Activated CD4-positive, alpha-beta T cell treated with anti-CD3 and anti-CD28 coated beads, Interleukin-2, amount 10 ng/mL, durations not matched to agents 24 days and 14 days (primary cell): Measurements from ENCODE around the gene TMEM40. TPM values are rescaled to one million over a fixed set of nuclear protein-coding genes. Genes with fewer than 3 reads are reported as not detected.
A peak's percentile ranks its signal among the peaks of the same experiment; 100 is the strongest.

Source experiments
- DNase-seq: peaks from one replicate; pipeline ENCODE4 v3.0.0; 2022
- H3K27ac Mint-ChIP-seq: one replicate; pipeline ENCODE4 v1.8.0; 2022; ENCODE audit warnings: mild to moderate bottlenecking, mixed read lengths
- H3K27me3 Mint-ChIP-seq: one replicate; pipeline ENCODE4 v1.8.0; 2022; ENCODE audit warnings: mixed read lengths
- H3K36me3 Mint-ChIP-seq: one replicate; pipeline ENCODE4 v1.8.0; 2022; ENCODE audit warnings: low read depth, mild to moderate bottlenecking, mixed read lengths
- H3K4me1 Mint-ChIP-seq: one replicate; pipeline ENCODE4 v1.8.0; 2021; ENCODE audit warnings: mixed read lengths
- H3K4me3 Mint-ChIP-seq: one replicate; pipeline ENCODE4 v1.8.0; 2022; ENCODE audit warnings: mild to moderate bottlenecking, moderate library complexity, mixed read lengths
- H3K9me3 Mint-ChIP-seq: one replicate; pipeline ENCODE4 v1.8.0; 2021; ENCODE audit warnings: mixed read lengths
- intact Hi-C: fragments of 100-400 bp; cut with micrococcal nuclease; formaldehyde crosslinking; loops from one replicate; pipeline ENCODE4 v1.15.1; 2023
- total RNA-seq: library from RNA; stranded (reverse); gene quantifications from 2 replicates; pipeline ENCODE4 v1.2.3, GENCODE V29; 2022

The TMEM40 gene
- total RNA-seq, 1 donor from 2014 or later, result not detected

DNA sequence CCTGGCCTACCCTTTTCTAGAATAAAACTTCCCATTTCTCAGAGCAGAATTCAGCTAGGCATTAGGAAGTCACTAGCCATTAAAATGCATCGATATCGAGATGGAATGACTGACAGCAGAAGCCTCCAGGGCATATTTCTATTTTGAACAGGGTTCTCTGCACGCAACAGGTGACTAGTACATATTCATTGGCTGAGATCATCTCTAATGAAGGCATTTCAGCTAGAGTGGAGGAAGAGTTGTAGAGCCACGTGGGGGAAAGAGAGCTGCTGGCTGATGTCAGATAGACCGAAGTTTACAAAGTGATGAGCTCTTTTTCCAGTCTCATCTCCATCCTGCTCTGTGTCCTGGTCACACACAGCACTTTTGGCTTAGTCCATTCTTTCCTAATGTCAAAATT lies 7.5 kb downstream of the TMEM40 start:
- Mint-ChIP-seq H3K36me3 (no peaks in the 10 kb centered on the region), H3K4me3 (no peak overlapping the region), H3K9me3 (no peaks in the 10 kb centered on the region), H3K27ac (no peak overlapping the region), H3K27me3 (peaks cover 3% of the 10 kb centered on the region), H3K4me1 (peaks cover 8% of the 10 kb centered on the region)
- no peak for DNase-seq
- intact Hi-C loops, result no loop called here

- Mint-ChIP-seq H3K36me3 (no peaks in the 10 kb centered on the region), H3K27me3 (peaks cover 3% of the 10 kb centered on the region), H3K9me3 (no peaks in the 10 kb centered on the region), H3K27ac (no peak overlapping the region), H3K4me3 (no peak overlapping the region), H3K4me1 (peaks cover 6% of the 10 kb centered on the region)
- DNase-seq, result peak; percentile 62
- intact Hi-C loops, result no loop called here
Observed at GRCh38 chr3:12750658-12751071, 8.4 kb downstream of the TMEM40 start.

DNA sequence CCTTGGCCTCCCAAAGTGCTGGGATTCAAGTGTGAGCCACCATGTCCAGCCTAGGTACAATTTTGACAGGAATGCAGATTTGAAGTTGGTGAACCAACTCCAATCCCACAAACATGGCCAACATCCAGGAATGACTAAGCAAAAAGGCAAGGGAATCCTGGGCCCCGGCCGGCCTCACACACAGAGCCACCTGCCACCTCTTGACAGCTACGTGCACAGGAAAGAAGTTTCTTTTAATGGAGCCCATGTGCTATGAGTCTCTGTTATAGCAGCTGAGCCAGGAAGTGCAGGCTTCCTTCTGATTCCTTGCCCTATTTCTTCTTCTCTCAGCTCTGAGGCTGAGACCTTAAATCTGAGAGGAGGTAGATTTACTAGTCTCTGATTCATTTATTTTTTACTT lies 8.8 kb downstream of the TMEM40 start:
- Mint-ChIP-seq H3K27ac (no peak overlapping the region), H3K36me3 (no peaks in the 10 kb centered on the region)

DNA sequence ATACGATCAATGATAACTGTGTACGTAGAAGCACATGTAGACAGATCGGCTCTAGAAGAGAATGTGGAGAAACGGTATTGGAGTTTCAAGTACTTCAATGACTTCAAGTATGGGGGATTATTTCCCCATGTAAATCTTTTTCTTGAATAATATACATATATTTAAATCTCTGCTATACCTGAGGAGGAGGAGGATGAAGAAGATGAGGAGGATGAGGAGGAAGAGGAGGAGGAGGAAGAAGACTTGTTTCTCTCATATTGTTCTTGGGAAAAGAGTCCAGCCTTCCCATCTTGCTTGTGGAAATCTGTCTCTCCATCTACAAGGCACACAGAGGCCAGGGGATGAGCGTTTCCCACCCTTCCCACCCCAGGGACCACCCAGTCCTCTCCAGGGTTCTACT lies 10.6 kb downstream of the TMEM40 start:
- Mint-ChIP-seq H3K27me3 (peaks cover 9% of the 10 kb centered on the region), H3K36me3 (no peaks in the 10 kb centered on the region), H3K4me3 (no peak overlapping the region), H3K9me3 (no peaks in the 10 kb centered on the region), H3K27ac (no peak overlapping the region), H3K4me1 (peaks cover 5% of the 10 kb centered on the region)
- no peak for DNase-seq
- intact Hi-C loops, result no loop called here

More for the DNA sequence above, 8.8 kb downstream of the TMEM40 start:
- no peaks in the 10 kb centered on the region for H3K9me3 Mint-ChIP-seq
- no peak overlapping the region for H3K4me3 Mint-ChIP-seq
- H3K4me1 Mint-ChIP-seq, result peaks cover 5% of the 10 kb centered on the region
- intact Hi-C loops, result no loop called here
- H3K27me3 Mint-ChIP-seq, result peaks cover 3% of the 10 kb centered on the region
- DNase-seq, result no peak

DNA sequence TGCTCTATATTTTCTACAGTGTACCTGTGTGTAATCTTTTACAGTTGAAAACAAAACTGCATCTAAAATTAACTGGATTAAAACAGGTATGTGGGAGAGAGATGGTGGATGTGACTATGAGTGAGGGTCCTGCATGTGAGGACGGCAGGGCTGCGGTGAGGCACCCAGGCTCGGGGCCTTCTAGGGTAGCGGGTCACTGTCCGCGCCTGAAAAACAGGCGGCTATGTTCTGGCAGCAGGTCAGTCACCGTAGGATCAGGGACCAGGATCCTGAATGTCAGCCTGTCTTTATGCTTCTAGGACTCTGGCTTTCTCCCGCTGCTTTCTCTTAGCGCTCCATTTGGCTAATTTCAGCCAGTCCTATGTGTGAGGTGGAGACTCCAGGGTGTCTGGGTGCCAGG lies 12.6 kb downstream of the TMEM40 start:
- Mint-ChIP-seq H3K4me3 (no peak overlapping the region), H3K36me3 (no peaks in the 10 kb centered on the region), H3K27me3 (peaks cover 6% of the 10 kb centered on the region), H3K27ac (no peak overlapping the region), H3K4me1 (peaks cover 5% of the 10 kb centered on the region), H3K9me3 (no peaks in the 10 kb centered on the region)
- DNase-seq, result no peak
- intact Hi-C loops, result no loop called here

GRCh38 chr3:12744326-12744725 lies 14.7 kb downstream of the TMEM40 start:
- intact Hi-C loops, result no loop called here
- Mint-ChIP-seq H3K9me3 (no peaks in the 10 kb centered on the region), H3K36me3 (no peaks in the 10 kb centered on the region), H3K4me1 (no peaks in the 10 kb centered on the region), H3K27me3 (peaks cover 6% of the 10 kb centered on the region), H3K27ac (no peak overlapping the region), H3K4me3 (no peak overlapping the region)
- no peak for DNase-seq

DNA sequence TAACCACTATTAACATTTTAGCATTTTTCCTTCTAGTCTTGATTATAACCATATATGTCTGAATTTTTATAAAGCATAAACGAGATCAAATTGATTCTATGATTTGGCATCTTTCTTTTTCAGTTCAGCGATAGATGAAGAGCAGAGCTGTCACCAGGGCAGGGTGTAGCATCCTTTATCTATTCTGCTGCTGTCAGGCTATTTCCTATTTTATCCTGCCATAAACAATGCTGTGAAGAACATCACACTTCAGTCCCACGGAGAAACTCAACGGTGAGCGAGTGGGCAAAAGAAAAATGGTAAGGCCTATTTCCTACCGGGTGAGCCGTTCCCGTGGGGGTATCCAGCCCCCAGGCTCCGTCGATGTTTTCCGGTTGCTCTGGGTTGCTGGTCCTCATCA lies 15.5 kb downstream of the TMEM40 start:
- H3K27me3 Mint-ChIP-seq, result peaks cover 6% of the 10 kb centered on the region
- no peak overlapping the region for H3K27ac Mint-ChIP-seq
- H3K4me1 Mint-ChIP-seq, result no peaks in the 10 kb centered on the region
- no peak overlapping the region for H3K4me3 Mint-ChIP-seq
- intact Hi-C loops, result no loop called here
- H3K9me3 Mint-ChIP-seq, result no peaks in the 10 kb centered on the region
- H3K36me3 Mint-ChIP-seq, result no peaks in the 10 kb centered on the region
- no peak for DNase-seq

DNA sequence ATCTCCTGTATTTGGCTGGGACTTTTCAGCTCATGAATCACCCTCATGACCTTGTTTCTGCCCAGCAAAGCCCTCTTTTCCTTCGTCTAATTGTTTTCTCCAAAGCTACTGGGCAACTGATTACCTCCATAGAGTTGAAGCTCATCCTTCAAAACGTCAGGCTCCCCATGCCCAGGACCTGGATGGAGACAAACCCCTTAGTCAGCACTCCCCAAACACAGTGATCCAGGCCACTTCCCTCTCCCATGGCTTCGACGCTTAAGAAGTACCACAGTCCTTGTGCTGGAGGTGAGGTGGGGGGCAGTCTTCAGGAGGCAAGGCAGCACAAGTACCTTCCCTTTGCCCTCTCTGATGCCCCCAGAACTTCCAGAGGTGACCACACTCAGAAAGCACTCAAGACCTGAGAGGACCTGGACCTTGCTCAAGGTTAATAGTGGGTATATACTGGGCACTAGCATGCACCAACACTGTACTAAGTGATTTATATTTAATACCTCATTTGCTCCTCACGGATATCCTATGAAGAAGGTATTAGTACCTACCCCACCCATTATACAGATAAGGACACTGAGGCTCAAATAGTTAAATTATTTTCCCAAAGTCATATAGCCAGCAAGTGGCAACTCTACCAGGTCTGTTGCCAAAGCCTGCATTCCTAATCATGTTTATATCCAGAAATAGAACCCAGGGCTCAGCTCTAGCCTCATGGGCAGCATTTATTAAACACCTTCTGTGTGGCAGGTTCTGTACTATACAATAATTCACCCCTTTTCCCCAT lies 16.5 kb downstream of the TMEM40 start:
- Mint-ChIP-seq H3K4me1 (no peaks in the 10 kb centered on the region), H3K36me3 (no peaks in the 10 kb centered on the region), H3K27me3 (peaks cover 6% of the 10 kb centered on the region), H3K9me3 (no peaks in the 10 kb centered on the region), H3K27ac (no peak overlapping the region), H3K4me3 (no peak overlapping the region)
- intact Hi-C loops, result no loop called here
- DNase-seq, result no peak

DNA sequence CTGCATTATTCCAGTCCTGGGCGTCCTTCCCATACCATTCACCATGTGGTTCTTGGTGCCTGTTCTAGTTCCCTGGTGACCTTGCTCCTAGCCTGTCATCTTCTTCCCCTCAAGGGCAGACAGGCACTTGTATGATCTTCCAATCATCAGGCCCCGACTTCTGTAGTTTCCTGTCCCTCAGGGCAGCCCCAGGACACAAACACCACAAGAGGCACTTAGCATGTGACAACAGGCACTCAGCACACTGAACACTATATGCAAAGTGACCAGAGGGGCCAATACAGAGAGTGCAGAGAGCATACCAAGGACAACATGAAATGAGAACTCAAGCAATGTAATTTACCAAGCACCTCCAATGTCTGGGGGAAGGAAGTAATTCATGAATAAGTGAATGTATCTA lies 17.9 kb downstream of the TMEM40 start:
- Mint-ChIP-seq H3K36me3 (no peaks in the 10 kb centered on the region), H3K27ac (no peak overlapping the region), H3K27me3 (peaks cover 6% of the 10 kb centered on the region)

GRCh38 chr3:12737833-12738232 lies 21.2 kb downstream of the TMEM40 start:
- intact Hi-C loops, result no loop called here
- Mint-ChIP-seq H3K4me1 (no peaks in the 10 kb centered on the region), H3K36me3 (no peaks in the 10 kb centered on the region), H3K27me3 (no peaks in the 10 kb centered on the region), H3K4me3 (no peak overlapping the region), H3K27ac (no peak overlapping the region), H3K9me3 (no peaks in the 10 kb centered on the region)
- DNase-seq, result no peak

More for the DNA sequence above, 17.9 kb downstream of the TMEM40 start:
- no peak overlapping the region for H3K4me3 Mint-ChIP-seq
- DNase-seq, result no peak
- intact Hi-C loops, result no loop called here
- H3K4me1 Mint-ChIP-seq, result no peaks in the 10 kb centered on the region
- H3K9me3 Mint-ChIP-seq, result no peaks in the 10 kb centered on the region

- Mint-ChIP-seq H3K36me3 (no peaks in the 10 kb centered on the region), H3K27me3 (no peaks in the 10 kb centered on the region), H3K4me1 (no peaks in the 10 kb centered on the region), H3K4me3 (no peak overlapping the region), H3K27ac (no peak overlapping the region), H3K9me3 (no peaks in the 10 kb centered on the region)
- intact Hi-C loops, result no loop called here
- DNase-seq, result no peak
Observed at GRCh38 chr3:12737319-12737718, 21.7 kb downstream of the TMEM40 start.

DNA sequence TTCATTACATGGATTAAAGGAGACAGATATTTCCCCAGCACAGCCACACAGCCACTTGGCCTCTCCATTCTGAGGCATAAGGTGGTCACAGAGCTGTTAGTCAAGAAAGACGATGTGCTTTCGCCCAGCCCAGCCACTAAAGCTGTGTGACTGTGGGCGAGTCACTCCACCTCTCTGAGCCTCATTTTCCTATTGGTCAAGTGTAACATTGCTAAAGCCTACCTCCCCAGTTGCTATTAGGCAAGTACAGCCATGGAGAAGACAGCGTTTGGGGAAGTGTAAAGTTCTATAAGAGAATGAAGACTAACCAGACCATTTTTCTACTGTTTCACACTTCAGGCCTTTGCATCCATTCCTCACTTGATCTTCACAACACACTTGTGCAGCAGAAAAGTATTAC lies 24.1 kb downstream of the TMEM40 start:
- Mint-ChIP-seq H3K4me1 (no peaks in the 10 kb centered on the region), H3K27me3 (peaks cover 2% of the 10 kb centered on the region)

DNA sequence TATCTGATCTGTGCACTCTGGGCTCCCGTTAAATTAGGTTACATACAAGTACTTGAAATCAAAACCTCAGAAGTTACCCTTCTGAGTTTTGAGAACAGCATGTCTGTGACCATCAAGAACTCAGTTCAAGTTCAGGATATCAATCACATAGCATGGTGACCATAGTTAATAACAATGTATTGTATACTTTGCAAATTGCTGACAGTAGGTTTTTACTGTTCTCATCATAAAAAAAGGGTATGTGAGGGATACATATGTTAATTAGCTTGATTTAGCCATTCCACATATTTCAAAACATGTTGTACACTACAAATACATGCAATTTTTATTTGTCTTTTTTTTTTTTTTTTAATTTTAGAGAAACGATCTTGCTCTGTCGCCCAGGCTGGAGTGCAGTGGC lies 25.5 kb downstream of the TMEM40 start:
- Mint-ChIP-seq H3K27me3 (peaks cover 2% of the 10 kb centered on the region), H3K9me3 (no peaks in the 10 kb centered on the region), H3K27ac (no peak overlapping the region), H3K4me3 (no peak overlapping the region), H3K36me3 (no peaks in the 10 kb centered on the region), H3K4me1 (no peaks in the 10 kb centered on the region)
- intact Hi-C loops, result no loop called here
- no peak for DNase-seq

More for the DNA sequence above, 24.1 kb downstream of the TMEM40 start:
- Mint-ChIP-seq H3K4me3 (no peak overlapping the region), H3K27ac (no peak overlapping the region), H3K9me3 (no peaks in the 10 kb centered on the region), H3K36me3 (no peaks in the 10 kb centered on the region)
- no peak for DNase-seq
- intact Hi-C loops, result no loop called here

- no peaks in the 10 kb centered on the region for H3K36me3 Mint-ChIP-seq
- H3K27me3 Mint-ChIP-seq, result peaks cover 3% of the 10 kb centered on the region
Observed at GRCh38 chr3:12730506-12731242, 28.4 kb downstream of the TMEM40 start.

More at GRCh38 chr3:12730506-12731242, 28.4 kb downstream of the TMEM40 start:
- intact Hi-C loops, result no loop called here
- Mint-ChIP-seq H3K4me3 (no peak overlapping the region), H3K27ac (no peak overlapping the region), H3K4me1 (no peaks in the 10 kb centered on the region), H3K9me3 (no peaks in the 10 kb centered on the region)
- DNase-seq, result no peak
